Erythroblast (primary cell): ENCODE results near the gene NT5M.

Source experiments
- GATA1 ChIP-seq: IDR thresholded peaks from 2 replicates; pipeline ENCODE4 v1.6.1; 2011; ENCODE audit warnings: low read depth, mild to moderate bottlenecking, control low read depth, low read length, moderate library complexity
- POLR2A ChIP-seq: IDR thresholded peaks from 2 replicates; pipeline ENCODE4 v1.6.1; 2011; ENCODE audit warnings: mild to moderate bottlenecking, low read length

GRCh38 chr17:17343896-17344506 is 40.8 kb downstream of the NT5M start:
- TF ChIP-seq POLR2A (no peak), GATA1 (no peak)
